ENCODE measurements around the gene SLC35B2. TPM values are rescaled to one million over a fixed set of nuclear protein-coding genes. Genes with fewer than 3 reads are reported as not detected.

Gene SLC35B2
- total RNA-seq, 2 experiments from 2014 or later: 31.6 to 32.8 TPM

- Mint-ChIP-seq H3K27me3 (ENCODE audit: low read depth) (peaks cover 2% of the 10 kb centered on the region), H3K36me3 (ENCODE audit: low read depth) (peaks cover 2% of the 10 kb centered on the region)
Observed at GRCh38 chr6:44223319-44224028, 33.9 kb downstream of the SLC35B2 start, which contains the start of gene SLC29A1. Gene SLC29A1, plus strand, starts transcription at chr6:44223595. Its CDS starts 3,719 bp downstream, at chr6:44227314.

GRCh38 chr6:44222486-44223318 is 34.6 kb downstream of the SLC35B2 start:
- Mint-ChIP-seq H3K27me3 (ENCODE audit: low read depth) (peaks cover 8% of the 10 kb centered on the region), H3K4me3 (peak overlapping the region; percentile 80), H3K36me3 (ENCODE audit: low read depth) (peaks cover 2% of the 10 kb centered on the region), H3K4me1 (ENCODE audit: low read depth) (peaks cover 56% of the 10 kb centered on the region), H3K9me3 (ENCODE audit: insufficient read depth) (no peaks in the 10 kb centered on the region), H3K27ac (peak overlapping the region; percentile 79)
- ChIA-PET CTCF (interaction anchor here (1.0 to 4.0 kb wide), 10 partner anchors 12 to 115 kb away, joined by 3 to 37 read pairs (median 5); partner anchors contain the start of gene SLC35B2), POLR2A (interaction anchor here (4.1 kb wide), 1 partner anchor 24 kb away, joined by 37 read pairs; the partner anchor contains the start of gene HSP90AB1)
- DNase-seq (no peak), ATAC-seq (no peak)

More at GRCh38 chr6:44223319-44224028, 33.9 kb downstream of the SLC35B2 start, which contains the start of gene SLC29A1:
- Mint-ChIP-seq H3K27ac (peak within 1 kb of the TSS; percentile 79), H3K9me3 (ENCODE audit: insufficient read depth) (no peaks in the 10 kb centered on the region), H3K4me1 (ENCODE audit: low read depth) (peaks cover 51% of the 10 kb centered on the region), H3K4me3 (peak within 1 kb of the TSS; percentile 80)
- DNase-seq: peak; percentile 88
- ATAC-seq: peak; percentile 84
- ChIA-PET CTCF (interaction anchor here (1.0 to 4.0 kb wide), 11 partner anchors 9 to 125 kb away, joined by 3 to 37 read pairs (median 5); partner anchors contain the start of gene SLC35B2), POLR2A (interaction anchor here (1.1 to 4.1 kb wide), 2 partner anchors 23 to 33 kb away, joined by 5 to 37 read pairs; partner anchors contain the start of genes HSP90AB1 and SLC35B2)

- H3K9me3 Mint-ChIP-seq (ENCODE audit: insufficient read depth): no peaks in the 10 kb centered on the region
Observed at GRCh38 chr6:44221961-44222335, 35.4 kb downstream of the SLC35B2 start.

GRCh38 chr6:44221291-44221960 is 35.9 kb downstream of the SLC35B2 start:
- Mint-ChIP-seq H3K36me3 (ENCODE audit: low read depth) (peaks cover 2% of the 10 kb centered on the region), H3K4me3 (no peak overlapping the region), H3K9me3 (ENCODE audit: insufficient read depth) (no peaks in the 10 kb centered on the region), H3K4me1 (ENCODE audit: low read depth) (peaks cover 54% of the 10 kb centered on the region), H3K27me3 (ENCODE audit: low read depth) (peaks cover 9% of the 10 kb centered on the region), H3K27ac (peak overlapping the region; percentile 3)
- peak; percentile 82 for DNase-seq
- CTCF ChIA-PET: interaction anchor here (0.6 to 2.0 kb wide), 10 partner anchors 9 to 49 kb away, joined by 3 to 10 read pairs (median 5); partner anchors contain the start of genes HSP90AB1 and SLC35B2
- POLR2A ChIA-PET: interaction anchor here (0.6 to 4.1 kb wide), 3 partner anchors 25 to 602 kb away, joined by 3 to 37 read pairs (median 3); partner anchors contain the start of gene HSP90AB1
- ATAC-seq: peak; percentile 64

More at GRCh38 chr6:44221961-44222335, 35.4 kb downstream of the SLC35B2 start:
- ChIA-PET CTCF (interaction anchor here (1.0 to 2.0 kb wide), 11 partner anchors 10 to 114 kb away, joined by 3 to 10 read pairs (median 5); partner anchors contain the start of genes HSP90AB1 and SLC35B2), POLR2A (interaction anchor here (0.6 to 4.1 kb wide), 2 partner anchors 25 to 602 kb away, joined by 3 to 37 read pairs; partner anchors contain the start of gene HSP90AB1)
- Mint-ChIP-seq H3K27me3 (ENCODE audit: low read depth) (peaks cover 9% of the 10 kb centered on the region), H3K27ac (no peak overlapping the region), H3K36me3 (ENCODE audit: low read depth) (peaks cover 2% of the 10 kb centered on the region), H3K4me1 (ENCODE audit: low read depth) (peaks cover 56% of the 10 kb centered on the region), H3K4me3 (no peak overlapping the region)
- DNase-seq: no peak
- no peak for ATAC-seq

GRCh38 chr6:44220913-44221290 is 36.4 kb downstream of the SLC35B2 start:
- Mint-ChIP-seq H3K9me3 (ENCODE audit: insufficient read depth) (no peaks in the 10 kb centered on the region), H3K4me3 (no peak overlapping the region), H3K27me3 (ENCODE audit: low read depth) (peaks cover 9% of the 10 kb centered on the region), H3K4me1 (ENCODE audit: low read depth) (peaks cover 50% of the 10 kb centered on the region), H3K27ac (peak overlapping the region; percentile 3), H3K36me3 (ENCODE audit: low read depth) (peaks cover 2% of the 10 kb centered on the region)
- DNase-seq (no peak), ATAC-seq (no peak)
- ChIA-PET CTCF (interaction anchor here (0.6 to 2.0 kb wide), 8 partner anchors 9 to 48 kb away, joined by 3 to 10 read pairs (median 5); partner anchors contain the start of genes HSP90AB1 and SLC35B2), POLR2A (interaction anchor here (0.7 to 4.1 kb wide), 2 partner anchors 26 to 31 kb away, joined by 3 to 37 read pairs; partner anchors contain the start of gene HSP90AB1)

GRCh38 chr6:44219815-44220784 is 37.2 kb downstream of the SLC35B2 start:
- no peaks in the 10 kb centered on the region for H3K9me3 Mint-ChIP-seq (ENCODE audit: insufficient read depth)
- POLR2A ChIA-PET: interaction anchor here (0.6 to 1.3 kb wide), 2 partner anchors 27 to 129 kb away, joined by 3 to 5 read pairs; partner anchors contain the start of gene HSP90AB1
- ATAC-seq: no peak

GRCh38 chr6:44219053-44219814 is 38.1 kb downstream of the SLC35B2 start:
- DNase-seq (peak; percentile 45), ATAC-seq (no peak)
- CTCF ChIA-PET: interaction anchor here (0.9 to 1.7 kb wide), 3 partner anchors 17 to 44 kb away, joined by 3 to 6 read pairs (median 6); no protein-coding TSS in a partner anchor
- Mint-ChIP-seq H3K36me3 (ENCODE audit: low read depth) (no peaks in the 10 kb centered on the region), H3K4me3 (no peak overlapping the region), H3K4me1 (ENCODE audit: low read depth) (peaks cover 37% of the 10 kb centered on the region), H3K27me3 (ENCODE audit: low read depth) (peaks cover 11% of the 10 kb centered on the region), H3K27ac (no peak overlapping the region), H3K9me3 (ENCODE audit: insufficient read depth) (no peaks in the 10 kb centered on the region)
- POLR2A ChIA-PET: interaction anchor here (1.3 kb wide), 1 partner anchor 28 kb away, joined by 5 read pairs; the partner anchor contains the start of gene HSP90AB1

More at GRCh38 chr6:44219815-44220784, 37.2 kb downstream of the SLC35B2 start:
- no peak overlapping the region for H3K27ac Mint-ChIP-seq
- DNase-seq: no peak
- peaks cover 45% of the 10 kb centered on the region for H3K4me1 Mint-ChIP-seq (ENCODE audit: low read depth)
- CTCF ChIA-PET: interaction anchor here (1.4 to 1.7 kb wide), 2 partner anchors 16 to 26 kb away, joined by 6 read pairs; no protein-coding TSS in a partner anchor
- H3K4me3 Mint-ChIP-seq: peak overlapping the region; percentile 36
- peaks cover 9% of the 10 kb centered on the region for H3K27me3 Mint-ChIP-seq (ENCODE audit: low read depth)
- peaks cover 2% of the 10 kb centered on the region for H3K36me3 Mint-ChIP-seq (ENCODE audit: low read depth)

- DNase-seq (no peak), ATAC-seq (no peak)
- Mint-ChIP-seq H3K4me1 (ENCODE audit: low read depth) (peaks cover 27% of the 10 kb centered on the region), H3K27ac (no peak overlapping the region), H3K36me3 (ENCODE audit: low read depth) (no peaks in the 10 kb centered on the region), H3K9me3 (ENCODE audit: insufficient read depth) (no peaks in the 10 kb centered on the region), H3K27me3 (ENCODE audit: low read depth) (peaks cover 14% of the 10 kb centered on the region), H3K4me3 (no peak overlapping the region)
- ChIA-PET CTCF (interaction anchor here (1.3 kb wide), 1 partner anchor 44 kb away, joined by 4 read pairs; no protein-coding TSS in a partner anchor), POLR2A (interaction anchor here (0.8 kb wide), 1 partner anchor 29 kb away, joined by 3 read pairs; the partner anchor contains the start of gene HSP90AB1)
Observed at GRCh38 chr6:44217332-44218143, 39.8 kb downstream of the SLC35B2 start.
